HG03571 (cell line): Measurements from ENCODE around the gene AGRP.
"Not testable (repeated sequence)": the region's sequence is repeated elsewhere in the genome, so short reads cannot be mapped to it uniquely, and the experiment has no call there.

ENCODE experiments used
- ATAC-seq: cut with Tn5 transposase; IDR thresholded peaks from one replicate; pipeline ENCODE4 v1.9.1; 2021; ENCODE audit not compliant: unreplicated experiment

The AGRP gene, protein sequence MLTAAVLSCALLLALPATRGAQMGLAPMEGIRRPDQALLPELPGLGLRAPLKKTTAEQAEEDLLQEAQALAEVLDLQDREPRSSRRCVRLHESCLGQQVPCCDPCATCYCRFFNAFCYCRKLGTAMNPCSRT

DNA sequence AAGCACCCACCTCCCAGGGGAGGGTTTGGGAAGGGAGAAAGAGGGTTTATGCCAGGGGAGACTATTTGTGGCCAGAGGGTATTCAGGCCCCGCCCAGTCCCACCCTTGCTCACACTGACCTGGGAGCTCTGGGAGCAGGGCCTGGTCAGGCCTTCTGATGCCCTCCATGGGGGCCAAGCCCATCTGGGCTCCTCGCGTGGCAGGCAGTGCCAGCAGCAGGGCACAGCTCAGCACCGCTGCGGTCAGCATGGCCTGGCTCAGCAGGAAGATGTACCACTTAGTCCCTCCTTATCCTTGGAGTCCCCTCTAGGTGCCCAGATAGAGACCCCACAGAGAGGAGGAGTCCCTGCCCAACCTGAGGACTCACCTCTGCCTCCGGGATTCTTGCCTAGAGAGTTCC is at the start of gene AGRP:
Gene AGRP, minus strand, starts transcription at position 398 of the 400 bp plus-strand sequence. Its CDS starts 149 bp downstream, at position 249.
- ATAC-seq = no peak

DNA sequence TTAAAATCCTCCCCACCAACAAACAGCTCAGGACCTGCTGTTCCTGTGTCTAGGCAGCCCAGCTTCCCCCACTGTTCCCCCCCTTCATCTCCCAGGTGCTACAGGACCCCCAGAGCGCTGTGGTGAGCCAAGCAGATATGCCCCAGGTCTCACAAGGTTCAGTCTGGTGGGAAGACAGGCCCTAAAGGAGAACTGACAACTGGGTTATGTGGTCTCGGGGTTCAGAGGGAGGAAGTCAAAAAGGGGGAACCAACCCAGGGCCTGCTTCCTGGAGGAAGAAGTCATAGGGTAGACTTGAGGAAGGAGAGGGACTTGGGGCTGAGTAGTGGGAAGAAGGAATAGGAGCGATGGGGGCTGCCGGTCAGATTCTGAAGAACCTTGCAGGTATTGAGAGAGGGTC is 47.9 kb upstream of the AGRP start:
- ATAC-seq = no peak

DNA sequence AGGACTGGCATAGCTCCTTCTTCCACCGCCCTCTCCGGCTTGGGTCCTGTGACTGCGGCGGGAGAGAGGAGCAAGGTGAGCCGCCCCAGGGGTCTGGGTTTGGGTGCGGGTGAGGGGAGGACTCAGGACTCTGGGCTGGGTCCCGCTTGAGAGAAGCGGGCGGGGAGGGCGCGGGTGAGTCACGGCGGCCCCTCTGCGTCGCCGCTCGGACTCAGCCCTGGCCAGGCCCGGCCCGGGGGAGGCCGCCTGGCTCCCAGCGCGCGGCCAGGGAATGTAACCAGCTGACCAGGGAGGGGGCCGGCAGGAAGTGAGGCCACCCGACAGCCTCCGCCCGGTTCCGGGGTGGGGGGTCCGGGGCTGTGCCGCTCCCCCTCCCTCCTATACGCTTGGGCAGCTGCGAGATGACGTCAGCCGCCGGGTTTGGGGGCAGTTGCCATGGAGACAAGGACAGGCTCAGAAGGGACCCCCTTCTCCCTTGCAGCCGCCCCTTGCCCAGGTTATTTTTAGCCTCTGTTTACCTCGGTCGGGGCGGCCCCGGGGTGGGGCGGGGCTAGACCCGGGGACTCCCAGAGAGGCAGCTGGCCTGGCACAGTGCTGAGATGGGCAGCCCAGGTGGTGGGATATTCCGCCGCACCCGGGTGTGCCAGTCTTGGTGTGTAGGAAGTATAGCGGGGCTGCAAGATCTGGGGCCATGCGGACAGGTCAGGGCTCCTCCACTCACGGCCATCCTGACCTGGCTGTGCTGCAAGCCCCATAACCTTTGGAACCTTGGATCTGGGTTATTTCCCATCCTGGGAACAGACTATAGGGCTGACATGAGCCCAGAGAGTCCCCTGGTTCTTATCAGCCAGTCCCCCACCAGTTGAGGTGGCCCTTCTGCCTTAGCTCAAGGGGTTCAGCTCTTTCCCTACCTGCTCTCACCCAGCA is 46.9 kb upstream of the AGRP start:
- ATAC-seq = no peak

GRCh38 chr16:67529582-67530012 is 46.2 kb upstream of the AGRP start:
- ATAC-seq = no peak

- no peak for ATAC-seq
These were observed 45.7 kb upstream of the AGRP start for GRCh38 chr16:67528870-67529581.

DNA sequence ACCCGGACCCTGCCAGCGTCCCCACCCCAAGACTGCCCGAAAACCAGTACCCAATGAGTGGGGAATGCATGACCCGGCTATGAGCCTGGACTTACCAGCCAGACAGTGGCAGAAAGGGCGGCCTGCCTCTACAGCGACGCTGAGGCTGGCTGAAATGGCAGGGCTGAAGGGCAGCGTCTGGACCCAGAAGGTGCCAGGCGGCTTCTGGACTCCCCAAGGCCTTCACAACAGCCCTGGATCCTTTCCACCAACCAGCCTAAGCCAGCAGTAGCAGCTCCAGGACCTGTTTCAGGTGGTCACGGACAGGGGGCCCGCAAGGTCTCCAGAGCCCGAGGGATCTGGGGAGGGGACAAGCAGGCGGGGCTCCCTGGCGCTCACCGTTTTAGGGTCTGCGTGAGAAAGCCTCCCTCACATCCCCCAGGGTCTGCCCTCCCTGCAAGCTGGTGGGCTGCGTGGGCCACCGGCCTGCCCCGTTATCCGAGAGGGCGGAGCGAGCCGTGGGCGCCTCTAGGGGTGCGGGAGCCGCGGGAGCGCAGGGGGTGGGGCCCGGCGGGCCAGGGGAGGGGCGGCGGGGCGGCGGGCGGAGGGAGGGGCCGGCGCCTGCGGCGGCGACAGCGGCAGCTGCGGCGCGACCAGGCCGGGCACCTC is 45.0 kb upstream of the AGRP start, which contains the start of gene RIPOR1:
Gene RIPOR1, plus strand, starts transcription at position 608 of the 648 bp plus-strand sequence. CDS start 9,618 bp downstream, outside the sequence.
- ATAC-seq = no peak

GRCh38 chr16:67526149-67526791 is 42.9 kb upstream of the AGRP start:
- no peak for ATAC-seq

DNA sequence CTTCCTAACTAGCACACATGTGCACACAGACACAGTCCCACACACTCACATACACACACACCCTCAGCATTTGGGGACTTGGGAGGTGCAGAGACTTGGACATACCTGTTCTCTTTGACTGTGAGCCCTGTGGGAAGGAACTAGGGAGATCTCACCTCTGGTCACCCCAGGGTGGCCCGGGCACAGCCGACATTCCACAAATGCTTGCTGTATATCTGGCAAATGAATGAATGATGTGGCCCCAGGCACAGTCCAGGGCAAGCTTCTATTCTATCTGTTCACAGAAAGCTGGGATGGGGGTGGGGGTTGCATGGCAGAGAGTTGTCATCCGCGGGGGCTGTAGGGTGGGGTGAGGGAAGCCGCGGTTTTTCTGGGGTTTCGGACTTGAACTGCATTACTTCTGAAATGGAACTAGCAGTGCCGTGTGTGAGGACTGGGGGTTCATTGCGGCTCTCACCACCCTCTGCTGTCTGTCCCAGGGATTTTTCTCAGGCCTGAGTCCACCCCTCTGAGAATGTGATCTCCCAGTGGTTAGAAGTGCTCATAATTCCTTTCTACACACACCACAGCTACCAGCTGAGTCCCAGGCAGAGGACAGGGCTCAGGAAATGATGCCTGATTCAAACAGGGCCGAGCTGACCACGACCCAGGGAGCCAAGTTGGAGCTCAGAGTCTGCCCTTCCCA is 42.0 kb upstream of the AGRP start:
- ATAC-seq = no peak

DNA sequence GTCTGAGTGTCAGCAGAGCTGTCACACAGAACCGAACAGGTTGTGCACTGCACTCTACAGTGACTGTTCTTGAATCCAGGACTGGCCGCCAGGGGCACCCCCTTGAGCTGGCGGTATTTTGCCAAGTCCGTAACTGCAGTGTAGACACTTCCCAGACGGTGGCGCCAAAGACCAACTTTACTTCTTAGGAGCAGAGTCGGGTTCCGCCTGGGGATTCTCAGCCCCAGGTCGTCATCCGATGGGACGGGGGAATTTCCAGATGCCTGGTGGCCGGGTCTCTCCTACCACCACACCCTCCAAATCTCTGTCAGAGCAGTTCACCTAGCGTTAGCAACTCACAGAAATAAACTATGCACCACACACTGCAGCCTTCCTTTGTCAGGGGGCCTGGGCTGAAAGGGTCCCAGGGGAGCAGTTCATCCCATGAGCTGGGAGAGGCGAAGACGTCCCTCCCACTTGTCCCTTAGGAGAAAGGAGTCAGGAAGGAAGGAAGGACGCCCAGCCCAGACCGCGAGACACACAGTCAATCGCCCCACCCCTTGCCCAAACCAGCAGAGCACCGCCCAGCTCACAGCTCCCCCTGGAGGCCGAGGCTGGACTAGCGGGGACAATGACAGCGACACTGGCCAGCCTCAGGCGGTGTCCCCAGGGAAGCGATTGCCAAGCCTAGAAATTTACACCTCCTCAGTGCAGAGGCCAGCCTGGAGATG is 37.9 kb upstream of the AGRP start:
- peak; percentile 62 for ATAC-seq

GRCh38 chr16:67519242-67519641 is 35.9 kb upstream of the AGRP start:
- ATAC-seq = no peak

GRCh38 chr16:67518676-67519075 is 35.3 kb upstream of the AGRP start:
- no peak for ATAC-seq

- peak; percentile 42 for ATAC-seq
These were observed 34.5 kb upstream of the AGRP start for GRCh38 chr16:67517661-67518423.

DNA sequence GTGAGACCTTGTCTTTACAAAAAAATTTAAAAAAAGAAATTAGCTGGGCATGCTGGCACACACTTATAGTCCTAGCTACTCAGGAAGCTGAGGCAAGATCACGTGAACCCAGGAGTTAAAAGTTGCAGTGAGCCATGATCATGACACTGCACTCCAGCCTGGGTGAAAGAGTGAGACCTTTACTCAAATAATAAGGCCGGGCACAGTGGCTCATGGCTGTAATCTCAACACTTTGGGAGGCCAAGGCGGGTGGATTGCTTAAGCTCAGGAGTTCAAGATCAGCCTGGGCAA is 33.8 kb upstream of the AGRP start:
- no peak for ATAC-seq

DNA sequence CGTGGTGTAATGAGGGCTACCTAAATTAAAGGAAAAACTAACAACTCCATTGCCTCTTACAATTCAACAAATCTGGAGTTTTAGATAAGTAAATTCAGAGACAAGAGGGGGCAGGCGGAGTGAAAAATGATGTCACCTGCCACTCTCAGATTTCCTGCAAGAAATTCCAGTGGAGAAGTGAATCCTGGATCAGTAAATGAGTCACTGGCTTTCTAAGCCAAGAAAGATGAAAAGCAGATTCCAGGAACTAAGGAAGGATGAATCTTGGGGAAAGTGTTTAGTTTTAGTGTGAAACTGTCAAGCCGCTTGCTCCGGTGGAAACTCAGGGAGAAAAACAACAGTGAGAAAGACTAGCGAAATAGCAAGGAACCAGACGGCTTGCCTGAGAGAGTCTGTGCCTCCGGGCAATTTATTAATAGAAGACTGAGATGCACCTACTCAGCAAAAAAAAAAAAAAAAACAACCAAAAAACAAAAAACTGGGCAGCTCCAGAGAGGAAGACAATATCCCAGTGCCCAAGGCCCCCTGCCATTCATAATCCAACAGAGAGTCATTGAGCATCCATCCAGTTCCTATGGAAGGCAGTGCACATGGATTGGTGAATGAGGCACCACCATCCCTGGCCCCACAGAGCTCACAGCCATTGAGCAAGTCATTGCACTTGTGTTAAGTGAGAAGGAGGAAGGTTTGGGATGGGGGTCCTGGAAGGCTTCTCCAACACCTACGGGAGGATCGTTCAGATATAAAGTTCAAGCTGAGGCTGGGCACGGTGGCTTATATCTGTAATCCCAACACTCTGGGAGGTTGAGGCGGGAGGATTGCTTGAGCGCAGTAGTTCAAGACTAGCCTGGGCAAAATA is 33.2 kb upstream of the AGRP start:
- ATAC-seq = no peak

- peak; percentile 47 for ATAC-seq
These were observed 31.1 kb upstream of the AGRP start for GRCh38 chr16:67514382-67514828.

- not testable (repeated sequence) for ATAC-seq
These were observed 30.5 kb upstream of the AGRP start for GRCh38 chr16:67513892-67514291.

DNA sequence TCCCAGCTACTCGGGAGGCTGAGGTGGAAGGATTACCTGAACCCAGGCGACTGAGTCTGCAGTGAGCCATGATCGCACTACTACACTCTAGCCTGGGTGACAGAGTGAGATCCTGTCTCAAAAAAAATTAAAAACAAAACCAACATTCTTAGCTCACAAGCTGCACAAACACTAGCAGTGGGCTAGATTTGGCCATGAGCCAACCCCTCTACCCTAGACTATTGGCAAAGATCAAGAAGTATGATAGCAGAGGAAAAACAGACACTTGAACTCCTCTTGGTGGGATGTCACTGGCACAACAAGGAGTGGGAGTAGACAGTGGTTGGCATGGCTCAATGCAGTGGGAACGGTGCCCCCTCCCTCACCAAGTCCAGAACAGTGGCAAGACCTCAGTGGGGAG is 25.7 kb upstream of the AGRP start:
- no peak for ATAC-seq

- ATAC-seq = no peak
These were observed 23.1 kb upstream of the AGRP start for GRCh38 chr16:67506468-67506867.
